ENCODE results near the gene FAM83F.
A peak's percentile ranks its signal among the peaks of the same experiment; 100 is the strongest.

FAM83F gene

GRCh38 chr22:39952347-39952746 lies 42.4 kb upstream of the FAM83F start:
- in situ Hi-C loops (cut with HindIII; ENCODE audit: low sequenced_read_pairs) = no loop called here
- H3K4me3 ChIP-seq (ENCODE audit: low read depth, low read length) = no peak overlapping the region
- TF ChIP-seq, protein P1, sequence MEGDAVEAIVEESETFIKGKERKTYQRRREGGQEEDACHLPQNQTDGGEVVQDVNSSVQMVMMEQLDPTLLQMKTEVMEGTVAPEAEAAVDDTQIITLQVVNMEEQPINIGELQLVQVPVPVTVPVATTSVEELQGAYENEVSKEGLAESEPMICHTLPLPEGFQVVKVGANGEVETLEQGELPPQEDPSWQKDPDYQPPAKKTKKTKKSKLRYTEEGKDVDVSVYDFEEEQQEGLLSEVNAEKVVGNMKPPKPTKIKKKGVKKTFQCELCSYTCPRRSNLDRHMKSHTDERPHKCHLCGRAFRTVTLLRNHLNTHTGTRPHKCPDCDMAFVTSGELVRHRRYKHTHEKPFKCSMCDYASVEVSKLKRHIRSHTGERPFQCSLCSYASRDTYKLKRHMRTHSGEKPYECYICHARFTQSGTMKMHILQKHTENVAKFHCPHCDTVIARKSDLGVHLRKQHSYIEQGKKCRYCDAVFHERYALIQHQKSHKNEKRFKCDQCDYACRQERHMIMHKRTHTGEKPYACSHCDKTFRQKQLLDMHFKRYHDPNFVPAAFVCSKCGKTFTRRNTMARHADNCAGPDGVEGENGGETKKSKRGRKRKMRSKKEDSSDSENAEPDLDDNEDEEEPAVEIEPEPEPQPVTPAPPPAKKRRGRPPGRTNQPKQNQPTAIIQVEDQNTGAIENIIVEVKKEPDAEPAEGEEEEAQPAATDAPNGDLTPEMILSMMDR (IDR thresholded peaks at IDR 0.05; ENCODE audit: low read depth, low read length) = no peak
- no peak for DNase-seq (ENCODE audit: low read depth, low spot score)

DNA sequence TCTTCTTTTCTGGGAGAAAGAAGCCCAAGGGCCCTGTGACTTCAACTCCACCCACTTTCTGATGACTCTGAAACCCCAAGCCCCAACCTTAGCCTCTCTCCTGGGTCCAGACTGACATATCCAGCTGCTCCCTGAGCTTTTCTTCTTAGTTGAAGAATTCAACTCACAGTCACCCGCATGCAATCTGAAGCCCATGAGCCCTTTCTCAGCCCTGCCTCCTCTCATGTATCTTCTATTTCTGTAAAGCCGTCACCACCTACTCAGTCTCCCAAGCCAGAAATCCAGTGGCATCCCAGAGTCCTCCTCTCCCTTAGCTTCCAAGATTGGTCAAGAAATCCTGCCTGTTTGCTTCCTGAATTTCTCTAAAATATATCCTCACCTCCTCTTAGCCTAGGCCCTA lies 41.7 kb upstream of the FAM83F start:
- in situ Hi-C loops (cut with HindIII; ENCODE audit: low sequenced_read_pairs) = no loop called here
- TF ChIP-seq, protein P1 (IDR thresholded peaks at IDR 0.05; ENCODE audit: low read depth, low read length) = no peak
- DNase-seq (ENCODE audit: low read depth, low spot score) = no peak
- no peak overlapping the region for H3K4me3 ChIP-seq (ENCODE audit: low read depth, low read length)

DNA sequence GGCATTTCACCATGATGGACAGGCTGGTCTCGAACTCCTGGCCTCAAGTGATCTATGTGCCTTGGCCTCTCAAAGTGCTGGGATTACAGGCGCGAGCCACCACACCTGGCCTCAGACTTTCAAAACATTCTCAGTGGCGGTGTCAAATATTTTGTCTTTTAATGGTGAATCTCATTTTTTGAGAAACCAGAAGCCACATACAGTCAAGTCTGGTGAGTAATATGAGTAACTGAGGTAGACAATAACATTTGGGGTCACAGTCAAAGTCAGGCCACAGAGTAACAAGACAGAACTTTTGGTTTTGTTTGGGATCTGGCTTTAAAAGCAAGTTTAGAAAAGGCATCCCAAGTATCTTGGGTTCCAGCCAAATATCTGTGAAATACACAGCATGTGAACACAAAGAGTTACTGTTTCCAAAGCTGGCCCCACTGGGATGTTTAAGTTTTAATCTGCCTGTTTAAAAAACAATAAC lies 40.1 kb upstream of the FAM83F start:
- in situ Hi-C loops (cut with HindIII; ENCODE audit: low sequenced_read_pairs) = no loop called here
- TF ChIP-seq, protein P1 (IDR thresholded peaks at IDR 0.05; ENCODE audit: low read depth, low read length) = no peak
- no peak overlapping the region for H3K4me3 ChIP-seq (ENCODE audit: low read depth, low read length)
- peak; percentile 97 for DNase-seq (ENCODE audit: low read depth, low spot score)

GRCh38 chr22:39955675-39956074 lies 39.1 kb upstream of the FAM83F start:
- TF ChIP-seq, protein P1 (IDR thresholded peaks at IDR 0.05; ENCODE audit: low read depth, low read length) = no peak
- peak; percentile 32 for DNase-seq (ENCODE audit: low read depth, low spot score)
- no peak overlapping the region for H3K4me3 ChIP-seq (ENCODE audit: low read depth, low read length)
- in situ Hi-C loops (cut with HindIII; ENCODE audit: low sequenced_read_pairs) = no loop called here

GRCh38 chr22:39956932-39957664 lies 37.7 kb upstream of the FAM83F start:
- DNase-seq (ENCODE audit: low read depth, low spot score) = no peak
- H3K4me3 ChIP-seq (ENCODE audit: low read depth, low read length) = no peak overlapping the region
- in situ Hi-C loops (cut with HindIII; ENCODE audit: low sequenced_read_pairs) = no loop called here
- TF ChIP-seq, protein P1 (IDR thresholded peaks at IDR 0.05; ENCODE audit: low read depth, low read length) = no peak

- TF ChIP-seq, protein P1 (IDR thresholded peaks at IDR 0.05; ENCODE audit: low read depth, low read length) = no peak
- no peak overlapping the region for H3K4me3 ChIP-seq (ENCODE audit: low read depth, low read length)
- in situ Hi-C loops (cut with HindIII; ENCODE audit: low sequenced_read_pairs) = no loop called here
- DNase-seq (ENCODE audit: low read depth, low spot score) = no peak
Measured at GRCh38 chr22:39958009-39958711, 36.6 kb upstream of the FAM83F start.
